Erythroblast (primary cell): ENCODE results near the gene PIK3R3.

Experiments used
- GATA1 ChIP-seq: IDR thresholded peaks from 2 replicates; pipeline ENCODE4 v1.6.1; 2011; ENCODE audit warnings: low read depth, mild to moderate bottlenecking, control low read depth, low read length, moderate library complexity
- POLR2A ChIP-seq: IDR thresholded peaks from 2 replicates; pipeline ENCODE4 v1.6.1; 2011; ENCODE audit warnings: mild to moderate bottlenecking, low read length

DNA sequence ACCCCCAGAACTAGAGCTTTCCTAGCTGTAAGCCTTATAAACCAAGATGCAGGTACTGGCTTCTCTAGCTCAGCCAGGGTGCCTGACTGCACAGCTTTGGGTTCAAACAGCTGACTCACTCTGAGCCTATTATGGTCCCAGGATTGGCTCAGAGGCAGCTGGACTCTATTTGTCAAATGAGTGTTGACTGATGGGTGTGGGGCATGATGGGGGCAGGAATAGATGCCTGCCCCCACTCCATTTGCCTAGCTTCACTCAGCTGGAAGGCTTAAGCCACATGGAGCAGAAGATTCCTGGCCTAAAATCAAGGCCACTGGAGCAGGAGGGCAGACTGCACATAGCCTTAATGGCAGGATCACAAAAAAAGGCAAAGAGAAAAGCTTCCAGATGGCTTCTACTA is 90.5 kb downstream of the PIK3R3 start:
- TF ChIP-seq POLR2A (no peak), GATA1 (no peak)
